SK-N-SH treated with all-trans-retinoic acid at 6 μM for 48 hours (cell line): Measurements from ENCODE around the gene ZNF846.
A peak's percentile ranks its signal among the peaks of the same experiment; 100 is the strongest.

Source experiments
- ATAC-seq: fragments of 200-7000 bp; cut with Tn5 transposase; 3 replicates; pipeline ENCODE4 v1.9.1; 2020; ENCODE audit warnings: mild to moderate bottlenecking, moderate library complexity
- ARNTL ChIP-seq: fragments of 450-650 bp; formaldehyde crosslinking; IDR thresholded peaks from 2 replicates; pipeline ENCODE4 v1.5.0; 2020; ENCODE audit warnings: low read depth, mild to moderate bottlenecking, moderate library complexity, borderline replicate concordance
- BACH2 ChIP-seq: fragments of 250-450 bp; sonication (Bioruptor Pico); IDR thresholded peaks from 2 replicates; pipeline ENCODE4 v1.9.0; 2021; ENCODE audit warnings: mild to moderate bottlenecking, borderline replicate concordance
- CSDC2 ChIP-seq: fragments of 250-450 bp; sonication (Bioruptor Pico); IDR thresholded peaks from 2 replicates; pipeline ENCODE4 v1.5.0; 2020; ENCODE audit warnings: mild to moderate bottlenecking, moderate library complexity
- ESRRG ChIP-seq: fragments of 250-450 bp; sonication (Bioruptor Pico); IDR thresholded peaks from 2 replicates; pipeline ENCODE4 v1.6.1; 2021; ENCODE audit warnings: mild to moderate bottlenecking
- GLIS3 ChIP-seq: fragments of 250-450 bp; sonication (Bioruptor Pico); IDR thresholded peaks from 2 replicates; pipeline ENCODE4 v1.5.0; 2020; ENCODE audit warnings: mild to moderate bottlenecking, moderate library complexity
- ISL1 ChIP-seq: fragments of 250-450 bp; sonication (Bioruptor Pico); IDR thresholded peaks from 2 replicates; pipeline ENCODE4 v2.1.2; 2022; ENCODE audit warnings: mild to moderate bottlenecking, moderate library complexity
- OSR1 ChIP-seq: fragments of 250-450 bp; sonication (Bioruptor Pico); IDR thresholded peaks from 2 replicates; pipeline ENCODE4 v1.8.0; 2022; ENCODE audit warnings: moderate library complexity, mild to moderate bottlenecking, inconsistent platforms
- PATZ1 ChIP-seq: fragments of 250-450 bp; sonication (Bioruptor Pico); IDR thresholded peaks from 2 replicates; pipeline ENCODE4 v1.8.0; 2020; ENCODE audit warnings: mild to moderate bottlenecking, moderate library complexity, borderline replicate concordance
- PPARA ChIP-seq: fragments of 250-450 bp; sonication (Bioruptor Pico); IDR thresholded peaks from 2 replicates; pipeline ENCODE4 v1.5.0; 2020; ENCODE audit warnings: mild to moderate bottlenecking, borderline replicate concordance
- RARB ChIP-seq: fragments of 250-450 bp; sonication (Bioruptor Pico); IDR thresholded peaks from 2 replicates; pipeline ENCODE4 v1.8.0; 2021; ENCODE audit warnings: mild to moderate bottlenecking, moderate library complexity
- SNAI2 ChIP-seq: fragments of 250-450 bp; sonication (Bioruptor Pico); IDR thresholded peaks from 2 replicates; pipeline ENCODE4 v1.5.0; 2020; ENCODE audit warnings: mild to moderate bottlenecking, moderate library complexity
- TCF4 ChIP-seq: fragments of 250-450 bp; sonication (Bioruptor Pico); IDR thresholded peaks from 2 replicates; pipeline ENCODE4 v1.8.0; 2021; ENCODE audit warnings: mild to moderate bottlenecking, moderate library complexity, borderline replicate concordance
- TOX ChIP-seq: fragments of 250-450 bp; sonication (Bioruptor Pico); IDR thresholded peaks from 2 replicates; pipeline ENCODE4 v1.8.0; 2021; ENCODE audit warnings: mild to moderate bottlenecking, moderate library complexity, borderline replicate concordance
- TSHZ2 ChIP-seq: fragments of 250-450 bp; sonication (Bioruptor Pico); IDR thresholded peaks from 2 replicates; pipeline ENCODE4 v1.5.0; 2020; ENCODE audit warnings: mild to moderate bottlenecking, moderate library complexity
- ZC3H10 ChIP-seq: fragments of 250-450 bp; sonication (Bioruptor Pico); IDR thresholded peaks from 2 replicates; pipeline ENCODE4 v1.5.1; 2021; ENCODE audit warnings: mild to moderate bottlenecking, moderate library complexity
- ZFP3 ChIP-seq: fragments of 250-450 bp; sonication (Bioruptor Pico); IDR thresholded peaks from 2 replicates; pipeline ENCODE4 v1.5.0; 2020; ENCODE audit warnings: mild to moderate bottlenecking, moderate library complexity
- ZFP30 ChIP-seq: fragments of 450-650 bp; formaldehyde crosslinking; IDR thresholded peaks from 2 replicates; pipeline ENCODE4 v1.5.0; 2022; ENCODE audit warnings: mild to moderate bottlenecking, moderate library complexity
- ZNF8 ChIP-seq: fragments of 450-650 bp; formaldehyde crosslinking; IDR thresholded peaks from 2 replicates; pipeline ENCODE4 v1.5.0; 2020; ENCODE audit warnings: mild to moderate bottlenecking, moderate library complexity
- TF ChIP-seq, protein P1 (sequence below): fragments of 250-450 bp; sonication (Bioruptor Pico); IDR thresholded peaks from 2 replicates; pipeline ENCODE4 v1.5.1; 2021; ENCODE audit warnings: mild to moderate bottlenecking, moderate library complexity
- TF ChIP-seq, protein P2 (sequence below): fragments of 250-450 bp; sonication (Bioruptor Pico); IDR thresholded peaks from 2 replicates; pipeline ENCODE4 v1.8.0; 2021; ENCODE audit warnings: low read depth, mild to moderate bottlenecking, moderate library complexity, borderline replicate concordance

The ZNF846 gene

DNA sequence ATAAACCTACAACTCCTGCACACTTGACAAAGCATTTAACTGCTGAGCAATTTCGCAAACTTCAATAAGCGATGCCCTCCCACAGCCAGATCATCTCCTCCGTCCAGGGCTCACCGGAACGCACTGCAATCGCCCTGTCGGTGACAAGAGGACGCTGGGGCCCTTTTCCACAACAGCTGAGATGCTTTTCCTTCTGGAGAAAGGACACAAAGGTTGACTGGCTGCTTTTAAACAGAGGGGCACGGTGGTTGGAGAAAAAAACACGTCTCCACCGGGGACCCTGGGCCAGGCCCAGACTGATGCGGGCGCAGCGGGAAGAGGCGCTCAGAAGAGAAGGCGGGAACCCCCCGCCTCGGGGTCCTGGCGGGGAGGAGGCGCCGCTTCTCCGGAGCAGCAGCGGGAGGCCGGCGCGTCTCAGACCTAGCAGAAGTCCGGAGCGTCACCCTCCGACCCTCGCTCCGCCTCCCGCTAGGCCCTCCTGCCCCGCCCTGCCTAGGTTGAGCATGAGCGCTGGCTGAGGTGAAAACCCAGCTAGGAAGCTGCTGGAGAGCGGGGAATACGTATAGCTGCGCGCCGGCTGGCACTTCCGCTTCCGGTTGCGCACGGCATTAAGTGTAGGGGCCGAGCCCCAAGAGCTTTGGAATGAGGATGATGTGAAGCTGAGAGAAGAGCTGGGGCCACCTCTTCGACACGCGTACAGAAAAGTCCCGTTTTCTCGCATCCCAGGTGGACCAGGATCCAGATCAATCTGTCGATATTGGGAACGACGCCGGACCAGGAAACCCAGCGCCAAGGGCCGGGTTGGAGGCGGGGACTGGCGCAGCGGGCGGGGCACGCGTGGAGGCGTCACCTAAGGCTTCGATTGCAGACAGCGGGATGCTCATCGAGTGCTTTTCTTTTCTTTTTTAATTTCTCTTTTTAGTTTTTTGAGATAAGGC, at the start of gene ZNF846:
ZNF846 (minus strand) TSS at position 564 of the 938 bp plus-strand sequence. CDS start 3,788 bp downstream, outside the sequence.
- peak; percentile 99 for ATAC-seq
- TF ChIP-seq ZFP3 (CRISPR knock-in tag) = 0 out of 2 replicates have a peak, but pooled peaks have one; percentile 39
- no peak for TF ChIP-seq ZFP30

DNA sequence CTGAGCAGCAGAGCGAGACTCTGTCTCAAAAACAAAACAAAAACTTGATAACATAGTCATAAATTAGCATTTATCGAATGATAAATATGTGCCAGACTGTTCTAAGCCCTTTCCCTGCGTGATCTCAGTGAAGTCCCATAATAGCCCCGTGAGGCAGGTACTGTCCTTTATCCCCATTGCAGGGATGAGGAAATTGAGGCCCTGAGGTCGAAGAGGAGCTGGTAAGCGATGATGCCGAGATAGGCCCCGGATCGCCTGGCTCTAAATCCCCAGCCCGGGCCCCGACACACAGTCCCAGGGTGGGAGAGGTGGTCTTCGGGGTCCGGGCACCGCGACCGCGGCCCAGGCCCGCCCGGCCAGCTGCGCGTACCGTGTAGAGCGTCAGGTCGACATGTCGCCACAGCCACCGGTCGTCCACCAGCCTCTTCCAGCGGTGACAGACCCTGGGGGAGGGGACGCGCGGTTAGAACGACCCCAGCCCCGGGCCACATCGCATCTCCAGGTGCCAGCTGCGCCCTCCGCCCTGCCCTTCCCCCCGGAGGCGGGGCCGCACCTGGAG, 49.7 kb upstream of the ZNF846 start:
- no peak for ATAC-seq
- no peak for TF ChIP-seq CSDC2
- peak; percentile 74 for TF ChIP-seq ZFP3 (CRISPR knock-in tag)

DNA sequence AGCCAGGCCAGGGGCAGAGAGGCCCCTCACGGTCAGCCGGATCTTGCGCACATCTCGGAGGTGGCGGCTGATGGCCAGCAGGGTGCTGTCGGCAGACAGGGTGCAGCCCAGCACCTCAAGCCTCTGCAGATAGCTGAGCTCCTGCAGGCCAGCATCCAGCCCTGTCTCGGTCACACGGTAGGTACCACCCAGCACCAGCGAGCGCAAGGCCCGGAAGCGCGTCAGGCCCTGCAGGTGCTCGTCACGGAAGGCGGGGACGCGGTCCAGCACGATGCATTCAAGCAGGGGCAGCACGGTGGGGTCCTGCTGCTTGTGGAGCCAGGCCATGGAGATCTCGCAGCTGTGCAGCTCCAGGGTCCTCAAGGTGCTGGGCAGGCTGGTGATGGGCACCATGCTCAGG, 42.6 kb upstream of the ZNF846 start:
- no peak for TF ChIP-seq ZFP3 (CRISPR knock-in tag)
- no peak for TF ChIP-seq TOX
- no peak for TF ChIP-seq ZC3H10 (CRISPR knock-in tag)
- TF ChIP-seq, protein P1, sequence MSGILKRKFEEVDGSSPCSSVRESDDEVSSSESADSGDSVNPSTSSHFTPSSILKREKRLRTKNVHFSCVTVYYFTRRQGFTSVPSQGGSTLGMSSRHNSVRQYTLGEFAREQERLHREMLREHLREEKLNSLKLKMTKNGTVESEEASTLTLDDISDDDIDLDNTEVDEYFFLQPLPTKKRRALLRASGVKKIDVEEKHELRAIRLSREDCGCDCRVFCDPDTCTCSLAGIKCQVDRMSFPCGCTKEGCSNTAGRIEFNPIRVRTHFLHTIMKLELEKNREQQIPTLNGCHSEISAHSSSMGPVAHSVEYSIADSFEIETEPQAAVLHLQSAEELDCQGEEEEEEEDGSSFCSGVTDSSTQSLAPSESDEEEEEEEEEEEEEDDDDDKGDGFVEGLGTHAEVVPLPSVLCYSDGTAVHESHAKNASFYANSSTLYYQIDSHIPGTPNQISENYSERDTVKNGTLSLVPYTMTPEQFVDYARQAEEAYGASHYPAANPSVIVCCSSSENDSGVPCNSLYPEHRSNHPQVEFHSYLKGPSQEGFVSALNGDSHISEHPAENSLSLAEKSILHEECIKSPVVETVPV (CRISPR knock-in tag) = no peak
- TF ChIP-seq SNAI2 (CRISPR knock-in tag) = no peak
- no peak for TF ChIP-seq GLIS3
- TF ChIP-seq, protein P2, sequence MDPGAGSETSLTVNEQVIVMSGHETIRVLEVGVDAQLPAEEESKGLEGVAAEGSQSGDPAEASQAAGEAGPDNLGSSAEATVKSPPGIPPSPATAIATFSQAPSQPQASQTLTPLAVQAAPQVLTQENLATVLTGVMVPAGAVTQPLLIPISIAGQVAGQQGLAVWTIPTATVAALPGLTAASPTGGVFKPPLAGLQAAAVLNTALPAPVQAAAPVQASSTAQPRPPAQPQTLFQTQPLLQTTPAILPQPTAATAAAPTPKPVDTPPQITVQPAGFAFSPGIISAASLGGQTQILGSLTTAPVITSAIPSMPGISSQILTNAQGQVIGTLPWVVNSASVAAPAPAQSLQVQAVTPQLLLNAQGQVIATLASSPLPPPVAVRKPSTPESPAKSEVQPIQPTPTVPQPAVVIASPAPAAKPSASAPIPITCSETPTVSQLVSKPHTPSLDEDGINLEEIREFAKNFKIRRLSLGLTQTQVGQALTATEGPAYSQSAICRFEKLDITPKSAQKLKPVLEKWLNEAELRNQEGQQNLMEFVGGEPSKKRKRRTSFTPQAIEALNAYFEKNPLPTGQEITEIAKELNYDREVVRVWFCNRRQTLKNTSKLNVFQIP = no peak
- no peak for TF ChIP-seq PATZ1
- no peak for TF ChIP-seq ZFP30
- no peak for TF ChIP-seq ESRRG (CRISPR knock-in tag)
- no peak for TF ChIP-seq PPARA (CRISPR knock-in tag)
- TF ChIP-seq ZNF8 = no peak
- no peak for TF ChIP-seq BACH2
- TF ChIP-seq CSDC2 = no peak
- no peak for TF ChIP-seq TCF4 (CRISPR knock-in tag)
- TF ChIP-seq RARB (CRISPR knock-in tag) = no peak
- TF ChIP-seq OSR1 (CRISPR knock-in tag) = no peak
- TF ChIP-seq ARNTL (CRISPR knock-in tag) = no peak
- no peak for ATAC-seq

GRCh38 chr19:9808855-9809824, 40.6 kb upstream of the ZNF846 start:
- no peak for ATAC-seq
- no peak for TF ChIP-seq ISL1 (CRISPR knock-in tag)
- no peak for TF ChIP-seq PPARA (CRISPR knock-in tag)
- no peak for TF ChIP-seq CSDC2
- TF ChIP-seq ESRRG (CRISPR knock-in tag) = no peak
- TF ChIP-seq OSR1 (CRISPR knock-in tag) = no peak
- TF ChIP-seq, protein P2 = no peak
- no peak for TF ChIP-seq TSHZ2 (CRISPR knock-in tag)
- TF ChIP-seq GLIS3 = no peak
- no peak for TF ChIP-seq ZNF8
- no peak for TF ChIP-seq PATZ1
- TF ChIP-seq ZC3H10 (CRISPR knock-in tag) = no peak
- no peak for TF ChIP-seq BACH2
